ENCODE data around the gene GRK5. TPM values are rescaled to one million over a fixed set of nuclear protein-coding genes. Genes with fewer than 3 reads are reported as not detected.

The GRK5 gene
- total RNA-seq, 1 donor from 2014 or later = 52.8 TPM

DNA sequence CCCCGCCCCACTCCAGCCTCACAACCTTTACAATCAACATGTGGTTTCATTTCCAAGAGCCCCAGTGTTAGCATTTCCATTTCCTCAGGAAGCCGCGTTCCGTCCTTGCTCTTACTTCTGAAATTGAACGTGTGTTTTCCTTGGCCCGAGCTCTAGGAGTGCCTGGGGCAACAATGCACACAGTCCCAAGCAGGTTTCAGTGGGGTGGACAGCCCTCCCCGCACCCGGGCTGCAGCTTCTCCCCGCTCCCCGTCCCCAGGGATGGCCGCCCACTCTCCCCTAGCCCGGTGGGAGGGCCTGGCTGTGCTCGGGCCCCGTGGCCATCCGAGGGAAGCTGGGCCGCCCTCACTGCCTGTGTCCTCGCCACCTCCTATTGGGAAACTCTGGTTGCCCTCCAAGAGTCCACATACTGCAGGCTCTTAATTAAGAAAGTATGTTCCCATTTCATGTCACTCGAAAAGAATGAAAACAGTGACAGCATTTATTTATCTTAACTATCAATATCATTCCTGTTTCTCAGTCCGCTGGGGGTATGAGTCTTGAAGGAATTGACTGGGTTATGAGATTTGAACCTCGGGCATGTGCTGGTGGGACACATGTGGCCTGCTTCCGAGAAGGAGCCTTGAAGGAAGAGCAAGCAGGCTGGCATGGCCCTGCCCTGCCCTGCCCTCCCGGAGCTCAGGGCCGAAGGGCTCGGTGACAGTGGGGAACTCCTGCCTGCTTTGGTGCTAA lies 163.8 kb downstream of the GRK5 start:
- peak overlapping the region; percentile 47 for H3K4me3 ChIP-seq
- H3K27me3 ChIP-seq (ENCODE audit: low read depth) = no peaks in the 10 kb centered on the region
- peak overlapping the region; percentile 91 for H3K27ac ChIP-seq (replicated peaks)
- H3K9me3 ChIP-seq (replicated peaks) = no peaks in the 10 kb centered on the region
- no peaks in the 10 kb centered on the region for H3K36me3 ChIP-seq
- no peak for TF ChIP-seq CTCF (IDR thresholded peaks at IDR 0.05; ENCODE audit: borderline replicate concordance)
- intact Hi-C loops (cut with micrococcal nuclease) = no loop called here
- peaks cover 88% of the 10 kb centered on the region for H3K4me1 ChIP-seq
- DNase-seq = peak; percentile 82

DNA sequence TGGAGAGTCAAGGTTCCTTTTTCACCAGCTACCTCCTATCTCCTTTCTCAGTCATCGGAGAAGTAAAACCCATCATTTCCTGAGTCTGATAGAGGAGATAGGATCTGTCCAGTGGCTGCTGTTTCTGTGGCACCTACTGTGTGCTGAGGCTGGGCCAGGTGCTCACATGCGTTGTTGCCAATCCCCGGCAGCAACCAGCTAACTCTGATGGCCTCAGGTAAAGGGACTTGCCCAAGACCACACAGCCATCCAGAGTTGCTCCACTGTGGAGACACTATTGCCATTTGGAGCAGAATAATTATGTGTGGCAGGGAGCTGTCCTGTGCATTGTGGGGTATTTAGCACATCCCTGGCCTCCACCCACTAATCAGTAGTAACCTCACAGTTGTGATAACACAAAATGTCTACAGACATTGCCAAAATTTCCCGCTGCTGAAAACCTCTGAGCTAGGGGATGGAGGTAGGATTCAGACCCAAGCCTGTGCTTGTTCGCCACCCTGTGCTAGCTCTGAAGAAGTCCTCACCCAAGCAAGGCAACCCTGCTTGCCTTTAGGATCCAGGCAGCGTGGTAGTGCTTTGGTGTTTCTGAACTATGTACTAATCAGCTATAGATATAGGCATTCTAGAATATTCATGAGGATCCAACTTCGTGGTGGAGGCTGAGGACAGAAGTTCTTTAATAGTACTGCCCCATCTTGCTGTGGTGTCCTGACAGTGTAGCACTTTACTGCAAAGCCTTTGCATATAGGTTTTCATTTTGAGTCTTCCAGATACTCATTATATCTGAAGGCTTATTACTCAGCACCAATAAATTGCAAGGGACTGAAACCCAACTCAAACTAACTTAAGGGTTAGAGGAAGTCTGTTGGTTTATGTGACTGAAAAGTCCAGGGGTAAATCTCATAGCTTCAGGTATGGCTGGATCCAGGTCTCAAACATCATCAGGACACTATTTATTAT lies 164.6 kb downstream of the GRK5 start:
- TF ChIP-seq CTCF (IDR thresholded peaks at IDR 0.05; ENCODE audit: borderline replicate concordance) = no peak
- intact Hi-C loops (cut with micrococcal nuclease) = no loop called here
- H3K4me1 ChIP-seq = peaks cover 88% of the 10 kb centered on the region
- H3K9me3 ChIP-seq (replicated peaks) = no peaks in the 10 kb centered on the region
- no peaks in the 10 kb centered on the region for H3K36me3 ChIP-seq
- peak overlapping the region; percentile 47 for H3K4me3 ChIP-seq
- H3K27me3 ChIP-seq (ENCODE audit: low read depth) = no peaks in the 10 kb centered on the region
- H3K27ac ChIP-seq (replicated peaks) = peak overlapping the region; percentile 91
- DNase-seq = no peak

DNA sequence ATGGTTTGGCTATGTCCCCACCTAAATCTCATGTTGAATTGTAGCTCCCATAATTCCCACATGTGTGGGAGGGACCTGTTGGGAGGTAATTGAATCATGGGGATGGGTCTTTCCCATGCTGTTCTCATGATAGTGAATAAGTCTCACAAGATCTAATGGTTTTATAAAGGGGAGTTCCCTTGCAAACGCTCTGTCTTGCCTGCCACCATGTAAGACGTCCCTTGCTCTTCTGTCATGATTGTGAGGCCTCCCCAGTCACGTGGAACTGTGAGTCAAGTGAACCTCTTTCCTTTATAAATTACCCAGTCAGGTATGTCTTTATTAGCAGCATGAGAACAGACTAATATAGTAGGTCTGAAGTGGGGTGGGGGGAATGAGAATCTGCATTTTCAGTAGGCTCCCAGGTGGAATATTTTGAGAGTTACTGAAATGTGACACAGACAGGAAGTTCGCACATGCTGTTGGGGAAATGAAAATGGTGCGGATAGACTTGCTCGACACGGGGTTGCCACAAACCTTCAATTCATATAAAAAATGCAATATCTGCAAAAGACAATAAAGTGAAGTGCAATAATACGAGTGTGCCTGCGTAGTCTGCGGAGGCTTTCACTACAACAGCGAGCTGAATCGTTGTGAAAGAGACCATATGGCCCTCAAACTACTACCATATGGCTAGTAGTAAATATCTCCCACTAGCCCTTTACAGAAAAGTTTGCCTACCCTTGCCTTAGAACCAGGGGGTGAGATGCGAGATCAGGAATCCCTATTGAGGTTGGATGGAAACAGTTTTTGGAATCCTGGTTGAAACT lies 166.1 kb downstream of the GRK5 start:
- Histone ChIP-seq H3K27me3 (ENCODE audit: low read depth) (no peaks in the 10 kb centered on the region), H3K4me1 (peaks cover 88% of the 10 kb centered on the region), H3K36me3 (no peaks in the 10 kb centered on the region), H3K27ac (replicated peaks) (peak overlapping the region; percentile 91), H3K4me3 (no peak overlapping the region), H3K9me3 (replicated peaks) (no peaks in the 10 kb centered on the region)
- no peak for DNase-seq
- intact Hi-C loops (cut with micrococcal nuclease) = no loop called here
- no peak for TF ChIP-seq CTCF (IDR thresholded peaks at IDR 0.05; ENCODE audit: borderline replicate concordance)

DNA sequence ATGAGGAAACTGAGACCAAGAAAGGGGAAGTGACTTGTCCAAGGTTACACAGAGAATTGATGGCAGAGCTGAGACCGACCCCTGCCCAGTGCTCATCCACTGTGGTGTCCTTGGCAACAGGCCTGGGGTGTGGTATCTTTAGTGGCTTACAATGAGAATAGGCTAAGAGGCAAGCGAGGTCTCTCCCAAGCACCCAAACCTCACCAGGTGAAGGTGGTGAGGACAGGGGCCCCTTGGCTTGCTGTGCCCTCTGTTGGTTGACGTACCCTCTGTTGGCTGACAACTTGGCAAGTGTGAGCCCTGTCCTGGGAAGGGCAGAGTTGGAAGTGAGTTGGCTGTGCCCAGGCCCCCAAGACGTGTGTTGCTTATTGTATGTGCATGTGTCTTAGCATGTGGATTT lies 166.9 kb downstream of the GRK5 start:
- intact Hi-C loops (cut with micrococcal nuclease) = no loop called here
- no peak for DNase-seq
- Histone ChIP-seq H3K4me1 (peaks cover 88% of the 10 kb centered on the region), H3K9me3 (replicated peaks) (no peaks in the 10 kb centered on the region), H3K4me3 (no peak overlapping the region), H3K27ac (replicated peaks) (peak overlapping the region; percentile 91), H3K36me3 (no peaks in the 10 kb centered on the region), H3K27me3 (ENCODE audit: low read depth) (no peaks in the 10 kb centered on the region)
- TF ChIP-seq CTCF (IDR thresholded peaks at IDR 0.05; ENCODE audit: borderline replicate concordance) = no peak

Data from left ventricle myocardium inferior (tissue), 1 donor.